Right renal cortex interstitium (tissue), 3 donors: ENCODE results near the gene LSM7. TPM values are rescaled to one million over a fixed set of nuclear protein-coding genes. Genes with fewer than 3 reads are reported as not detected.
A peak's percentile ranks its signal among the peaks of the same experiment; 100 is the strongest.

ENCODE experiments used
- DNase-seq, 3 donors: peaks; one replicate each; pipeline ENCODE4 v3.0.0-alpha.2; 2013; ENCODE audit warnings: low read depth in 3 of 3, low spot score in 2 of 3
- polyA plus RNA-seq, 3 donors: library from polyadenylated mRNA; unstranded; fragments of 120-200 nt; gene quantifications; one replicate each; pipeline ENCODE4 v1.2.1, GENCODE V29; 2013; ENCODE audit not compliant: insufficient read length in 3 of 3

Gene LSM7
- polyA plus RNA-seq, result 10 to 100 TPM; 74.8 to 92.3 (median 86.9) TPM

DNA sequence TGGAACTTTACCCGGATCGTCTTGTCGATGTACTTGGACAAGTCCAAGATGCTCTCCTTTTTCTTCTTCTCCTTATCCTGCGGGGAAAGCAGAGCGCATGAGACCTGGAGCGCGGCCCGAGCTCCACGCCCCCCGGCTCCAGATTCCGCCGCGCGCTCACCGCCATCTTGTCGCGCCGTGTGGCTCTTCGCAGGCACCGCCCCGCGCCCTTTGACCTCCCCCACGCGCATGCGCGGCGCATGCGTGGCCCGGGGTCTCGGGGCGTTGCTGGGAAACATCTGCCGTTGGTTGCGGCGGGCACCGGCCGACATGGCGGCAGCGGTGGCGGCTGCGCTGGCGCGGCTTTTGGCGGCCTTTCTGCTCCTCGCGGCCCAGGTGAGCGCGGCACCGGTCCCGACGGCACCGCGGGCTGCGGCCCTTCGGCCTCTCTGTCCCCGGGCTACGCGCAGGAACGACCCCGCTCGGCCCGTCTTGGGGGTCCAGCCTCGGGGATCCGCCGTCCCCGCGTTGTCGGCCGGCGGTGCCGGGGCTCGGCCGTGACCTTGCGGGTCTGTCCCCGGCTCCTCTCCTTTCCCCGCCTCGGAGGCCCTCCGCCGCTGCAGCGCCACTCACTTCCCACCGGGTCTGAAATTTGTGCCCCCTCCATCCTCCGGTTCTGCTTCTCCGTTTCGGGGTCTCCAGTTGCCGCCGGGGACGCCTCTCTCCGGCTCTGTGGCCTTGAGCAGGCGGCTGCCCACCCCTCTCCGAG is at the start of gene LSM7, which contains the start of gene SPPL2B:
TSS of gene LSM7 (minus strand) at position 186 of the 748 bp plus-strand sequence. CDS start at position 166, 20 bp downstream.
TSS of gene SPPL2B (plus strand) at position 284 of the 748 bp plus-strand sequence. CDS start at position 310, 26 bp downstream.
- DNase-seq, result peak; percentile 81 to 84 (median 82)

DNA sequence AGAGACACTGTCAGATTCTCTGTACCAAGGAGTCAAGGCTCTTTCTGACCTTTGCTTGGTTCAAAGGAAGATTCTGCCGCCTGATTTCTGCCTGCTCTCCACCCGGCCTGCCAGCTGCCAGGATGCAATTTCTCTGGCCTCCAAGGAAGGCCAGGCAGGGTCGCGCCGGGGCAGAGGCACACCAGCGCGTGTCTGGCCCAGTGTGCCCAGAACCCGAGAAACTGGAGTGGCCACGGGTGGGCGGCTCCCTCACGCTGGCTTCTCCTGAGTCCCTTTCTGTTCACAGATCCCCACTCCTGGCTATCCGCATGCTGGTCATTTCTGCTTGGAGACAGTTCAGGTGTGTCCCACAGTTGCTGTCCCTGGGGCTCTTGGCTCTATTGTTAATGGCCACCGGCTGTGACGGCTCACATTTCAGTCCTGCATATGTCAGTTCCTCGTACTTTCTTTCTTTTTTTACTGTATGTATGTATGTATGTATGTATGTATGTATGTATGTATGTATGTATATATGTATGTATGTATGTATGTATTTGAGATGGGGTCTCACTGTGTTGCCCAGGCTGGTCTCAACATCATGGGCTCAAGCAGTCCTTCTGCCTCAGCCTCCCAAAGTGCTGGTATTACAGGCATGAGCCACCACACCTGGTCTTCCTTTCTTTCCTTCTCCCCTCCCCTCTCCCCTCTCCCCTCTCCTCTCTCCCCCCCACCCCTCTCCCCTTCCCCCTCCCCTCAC is 48.6 kb upstream of the LSM7 start:
- no peak for DNase-seq

DNA sequence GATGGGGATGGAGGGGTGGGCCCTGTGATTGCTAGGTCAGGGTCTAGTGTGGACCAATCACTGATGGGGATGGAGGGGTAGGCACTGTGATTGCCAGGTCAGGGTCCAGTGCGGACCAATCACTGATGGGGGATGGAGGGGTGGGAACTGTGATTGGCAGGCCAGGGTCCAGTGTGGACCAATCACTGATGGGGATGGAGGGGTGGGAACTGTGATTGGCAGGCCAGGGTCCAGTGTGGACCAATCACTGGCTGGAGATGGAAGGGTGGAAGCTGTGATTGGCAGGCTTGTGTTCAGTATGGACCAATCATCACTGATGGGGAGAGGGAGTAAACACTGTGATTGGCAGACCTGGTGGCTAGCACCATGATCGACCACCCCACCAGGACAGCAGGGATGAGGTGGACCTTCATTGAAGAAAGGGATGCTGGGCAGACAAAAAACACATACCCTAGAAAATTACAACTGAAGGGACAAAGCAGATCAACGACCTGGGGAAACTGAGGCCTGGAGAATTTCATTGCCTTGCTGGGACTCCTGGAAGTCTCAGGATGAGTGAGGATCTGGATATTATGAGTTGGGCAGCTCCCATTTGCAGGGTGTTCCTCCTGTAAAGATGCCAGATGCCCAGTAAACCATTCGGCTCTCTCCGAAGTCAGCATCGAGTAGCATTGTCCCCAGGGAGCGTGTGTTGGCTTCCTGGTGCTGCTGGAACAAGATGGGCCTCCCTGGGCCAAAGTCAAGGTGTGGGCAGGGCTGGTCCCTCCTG is 47.2 kb upstream of the LSM7 start:
- no peak for DNase-seq

- no peak for DNase-seq
Measured at GRCh38 chr19:2374808-2375207, 46.4 kb upstream of the LSM7 start.

DNA sequence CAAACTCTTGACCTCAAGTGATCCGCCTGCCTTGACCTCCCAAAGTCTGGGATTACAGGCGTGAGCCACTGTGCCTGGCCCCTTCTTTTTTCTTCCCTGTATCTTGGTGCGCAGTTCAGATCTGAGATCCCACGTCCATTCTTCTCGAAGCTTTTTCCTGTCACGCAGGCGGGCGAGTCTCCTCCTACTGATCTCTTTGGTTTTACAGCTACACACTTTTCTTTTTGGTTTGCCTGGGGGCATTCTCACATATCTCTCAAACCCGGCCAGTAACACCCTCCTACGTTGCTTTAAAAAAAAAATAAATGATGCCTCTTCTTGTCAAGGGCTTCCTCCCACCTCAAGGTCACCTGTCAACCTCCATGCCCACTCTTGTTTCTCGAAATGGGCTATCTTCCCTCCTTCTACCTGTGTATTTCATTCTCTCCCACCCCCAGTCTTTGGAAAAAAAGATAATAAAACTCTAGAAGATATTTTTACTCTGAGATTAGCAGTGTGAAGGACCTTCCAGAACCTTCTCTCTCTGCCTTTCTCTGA is 43.8 kb upstream of the LSM7 start:
- DNase-seq, result no peak

- no peak for DNase-seq
Measured at GRCh38 chr19:2371656-2372055, 43.3 kb upstream of the LSM7 start.

GRCh38 chr19:2365201-2365970 is 37.0 kb upstream of the LSM7 start:
- peak in 1 of 3 donors; percentile 25 for DNase-seq

DNA sequence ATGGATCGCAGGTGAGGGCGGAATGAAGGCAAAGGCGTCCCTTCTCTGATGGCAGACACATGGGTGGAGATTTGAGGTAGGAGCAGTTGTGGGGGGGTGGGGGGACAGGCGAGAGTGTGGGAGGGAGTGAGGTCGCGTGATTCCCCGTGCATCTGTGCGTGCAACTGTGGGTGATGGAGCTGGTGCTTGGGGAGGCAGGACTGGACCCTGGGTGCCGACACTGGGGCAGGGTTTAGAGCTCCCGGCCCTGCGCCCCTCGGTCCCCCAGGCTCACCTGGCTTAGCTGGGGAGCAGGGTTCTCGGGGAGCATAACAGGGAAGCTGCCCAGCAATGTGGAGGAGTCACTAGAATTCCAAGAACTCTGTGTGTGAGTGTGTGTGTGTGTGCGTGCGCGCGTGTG is 35.0 kb upstream of the LSM7 start:
- DNase-seq, result no peak

DNA sequence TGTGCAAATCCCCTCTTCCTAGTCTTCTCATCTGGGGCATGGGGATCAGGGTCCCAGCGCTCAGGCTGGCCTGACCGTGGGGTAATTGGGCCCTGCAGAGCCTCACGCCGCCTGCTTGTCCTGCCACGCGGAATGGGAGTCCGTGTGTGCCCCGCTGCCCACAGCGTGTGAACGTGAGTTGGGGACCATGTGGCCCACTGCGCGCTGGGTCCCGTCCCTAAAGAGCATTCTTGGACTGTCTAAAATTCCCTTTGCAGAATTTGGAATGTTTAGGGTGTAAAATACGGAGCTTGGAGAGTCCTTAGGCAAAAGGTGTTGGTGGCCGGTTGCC is 34.5 kb upstream of the LSM7 start:
- no peak for DNase-seq

- DNase-seq, result no peak
Measured at GRCh38 chr19:2362046-2362969, 33.9 kb upstream of the LSM7 start.

- no peak for DNase-seq
Measured at GRCh38 chr19:2361246-2362045, 33.1 kb upstream of the LSM7 start.

DNA sequence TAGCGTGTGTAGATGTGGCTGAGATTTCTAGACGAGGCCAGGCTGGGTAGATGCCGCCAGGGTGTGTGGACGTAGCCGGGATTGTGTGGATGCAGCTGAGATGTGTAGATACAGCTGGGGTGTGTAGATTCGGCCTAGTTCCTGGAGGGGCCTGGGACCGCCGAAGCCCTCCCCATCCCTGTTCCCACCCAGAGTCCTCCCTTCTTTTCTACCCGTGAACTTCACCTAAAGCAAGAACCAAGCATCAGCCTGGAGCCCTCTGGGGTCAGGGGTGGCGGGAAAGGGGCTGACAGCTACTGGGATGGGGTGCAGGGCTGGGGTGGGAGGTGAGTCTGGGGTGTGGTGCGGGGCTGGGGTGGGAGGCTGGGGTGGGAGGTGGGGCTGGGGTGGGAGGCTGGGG is 32.4 kb upstream of the LSM7 start:
- no peak for DNase-seq

DNA sequence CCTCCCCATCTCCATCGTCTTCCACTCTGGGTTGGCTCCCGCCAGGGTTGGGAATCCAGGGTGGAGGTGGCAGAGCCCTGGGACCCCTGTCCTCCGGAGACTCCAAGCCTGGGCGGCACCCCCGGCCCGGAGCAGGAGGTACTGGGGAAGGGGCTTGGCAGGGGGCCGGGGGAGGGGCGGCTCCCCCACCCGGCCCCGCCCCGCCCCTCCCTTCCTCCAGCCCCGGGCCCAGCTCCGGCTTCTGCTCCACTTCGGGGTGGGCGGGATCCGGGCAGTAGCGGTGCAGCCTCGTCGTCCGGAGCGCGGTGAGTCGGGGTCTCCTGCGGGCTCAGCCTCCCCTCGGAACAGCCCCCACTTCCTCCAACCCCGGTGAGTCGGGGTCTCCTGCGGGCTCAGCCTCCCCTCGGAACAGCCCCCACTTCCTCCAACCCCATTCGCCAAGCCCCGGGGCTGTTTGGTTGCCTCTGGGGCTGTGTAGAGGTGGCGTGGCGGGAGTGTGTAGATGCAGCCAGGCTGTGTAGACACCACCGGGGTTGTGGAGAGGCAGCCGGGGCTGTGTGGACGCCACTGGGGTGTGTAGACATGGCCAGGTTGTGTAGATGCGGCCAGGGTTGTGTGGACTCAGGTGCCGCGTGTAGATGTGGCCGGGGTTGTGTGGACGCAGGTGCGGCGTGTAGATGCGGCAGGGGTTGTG is 31.8 kb upstream of the LSM7 start, which contains the start of gene TMPRSS9:
TSS of gene TMPRSS9 (plus strand) at position 274 of the 694 bp plus-strand sequence. CDS start 29,521 bp downstream, outside the sequence.
- DNase-seq, result no peak

GRCh38 chr19:2358548-2359173 is 30.3 kb upstream of the LSM7 start:
- DNase-seq, result no peak

DNA sequence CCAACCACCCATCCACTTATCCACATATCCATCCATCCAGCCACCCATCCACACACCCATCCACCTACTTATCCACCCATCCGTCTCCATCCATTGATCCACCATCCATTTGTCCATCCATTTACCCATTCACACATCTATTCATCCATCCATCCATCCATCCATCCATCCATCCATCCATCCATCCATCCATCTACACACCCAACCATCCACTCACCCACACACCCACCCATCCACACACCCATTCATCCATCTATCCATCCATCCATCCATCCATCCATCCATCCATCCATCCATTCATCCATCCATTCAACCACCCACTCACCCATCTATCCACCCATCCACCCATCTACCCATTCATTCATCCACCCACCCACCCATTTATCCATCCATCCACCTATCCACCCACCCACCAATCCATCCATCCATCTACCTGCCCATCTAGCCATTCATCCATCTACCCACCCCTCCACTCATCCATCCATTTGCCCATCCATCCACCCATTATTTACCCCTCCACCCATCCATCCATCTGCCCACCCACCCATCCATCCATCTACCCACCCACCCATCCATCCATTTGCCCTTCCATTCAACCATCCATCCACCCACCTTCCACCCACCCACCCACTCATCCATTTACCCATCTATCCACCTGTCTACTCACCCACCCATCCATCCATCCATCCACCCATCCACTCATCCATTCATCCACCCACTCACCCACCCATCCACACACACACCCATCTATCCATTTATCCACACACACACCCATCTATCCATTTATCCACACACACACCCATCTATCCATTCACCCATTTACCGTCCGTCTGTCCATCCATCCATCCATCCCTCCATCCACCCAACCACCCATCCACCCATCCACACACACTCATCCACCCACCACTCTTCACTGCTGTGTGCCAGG is 29.2 kb upstream of the LSM7 start:
- DNase-seq, result no peak

GRCh38 chr19:2356036-2356646 is 27.8 kb upstream of the LSM7 start:
- no peak for DNase-seq
